ENCODE data around the gene ASTN1. TPM values are rescaled to one million over a fixed set of nuclear protein-coding genes. Genes with fewer than 3 reads are reported as not detected.

The ASTN1 gene
- total RNA-seq, 2 experiments from 2014 or later = not detected

- no peaks in the 10 kb centered on the region for H3K36me3 ChIP-seq (ENCODE audit: insufficient read depth, low read length)
- ChIA-PET CTCF (ENCODE audit: unreplicated experiment) (no interaction called here), POLR2A (no interaction called here)
- H3K27ac ChIP-seq (ENCODE audit: low read depth, low read length, poor library complexity, severe bottlenecking) = no peak overlapping the region
- no peak overlapping the region for H2AFZ ChIP-seq (ENCODE audit: low read length)
- TF ChIP-seq EZH2phosphoT487 (IDR thresholded peaks at IDR 0.05; ENCODE audit: borderline replicate concordance, low read depth, low read length) = no peak
- TF ChIP-seq CTCF (conservative IDR thresholded peaks at IDR 0.05; ENCODE audit: low read length) = no peak
- no peaks in the 10 kb centered on the region for H3K79me2 ChIP-seq (ENCODE audit: insufficient read depth, low read depth, low read length)
- no TSS peak for BruUV-seq (replicated peaks)
- no peak for DNase-seq (ENCODE audit: low spot score)
- no peaks in the 10 kb centered on the region for H3K4me1 ChIP-seq (ENCODE audit: insufficient read depth, low read length, poor library complexity, severe bottlenecking)
- no peaks in the 10 kb centered on the region for H4K20me1 ChIP-seq (ENCODE audit: insufficient read depth, low read length)
- H3K4me2 ChIP-seq (ENCODE audit: low read length) = no peak overlapping the region
- H3K9me2 ChIP-seq (ENCODE audit: insufficient read depth, low read length) = no peaks in the 10 kb centered on the region
- H3K4me3 ChIP-seq (ENCODE audit: low read depth, low read length, poor library complexity, severe bottlenecking) = no peak overlapping the region
- no peaks in the 10 kb centered on the region for H3K9me3 ChIP-seq (ENCODE audit: low read length)
- intact Hi-C loops (cut with micrococcal nuclease; ENCODE audit: unreplicated experiment) = no loop called here
Measured at GRCh38 chr1:176850871-176851270, 313.6 kb downstream of the ASTN1 start.

- intact Hi-C loops (cut with micrococcal nuclease; ENCODE audit: unreplicated experiment) = no loop called here
- Histone ChIP-seq H3K4me1 (ENCODE audit: insufficient read depth, low read length, poor library complexity, severe bottlenecking) (no peaks in the 10 kb centered on the region), H3K4me3 (ENCODE audit: low read depth, low read length, poor library complexity, severe bottlenecking) (no peak overlapping the region), H3K36me3 (ENCODE audit: insufficient read depth, low read length) (no peaks in the 10 kb centered on the region), H4K20me1 (ENCODE audit: insufficient read depth, low read length) (no peaks in the 10 kb centered on the region), H3K9me2 (ENCODE audit: insufficient read depth, low read length) (no peaks in the 10 kb centered on the region), H3K79me2 (ENCODE audit: insufficient read depth, low read depth, low read length) (no peaks in the 10 kb centered on the region), H3K27ac (ENCODE audit: low read depth, low read length, poor library complexity, severe bottlenecking) (no peak overlapping the region), H3K4me2 (ENCODE audit: low read length) (no peak overlapping the region), H2AFZ (ENCODE audit: low read length) (no peak overlapping the region), H3K9me3 (ENCODE audit: low read length) (no peaks in the 10 kb centered on the region)
- POLR2A ChIA-PET = no interaction called here
- TF ChIP-seq CTCF (conservative IDR thresholded peaks at IDR 0.05; ENCODE audit: low read length) (no peak), EZH2phosphoT487 (IDR thresholded peaks at IDR 0.05; ENCODE audit: borderline replicate concordance, low read depth, low read length) (no peak)
- no TSS peak for BruUV-seq (replicated peaks)
- DNase-seq (ENCODE audit: low spot score) = no peak
- CTCF ChIA-PET (ENCODE audit: unreplicated experiment) = no interaction called here
Measured at GRCh38 chr1:176849281-176849680, 315.2 kb downstream of the ASTN1 start.

- TF ChIP-seq CTCF (conservative IDR thresholded peaks at IDR 0.05; ENCODE audit: low read length) = no peak
- TF ChIP-seq EZH2phosphoT487 (IDR thresholded peaks at IDR 0.05; ENCODE audit: borderline replicate concordance, low read depth, low read length) = no peak
- intact Hi-C loops (cut with micrococcal nuclease; ENCODE audit: unreplicated experiment) = no loop called here
- ChIA-PET POLR2A (interaction anchor here (0.6 to 0.7 kb wide), 2 partner anchors 811 to 1837 kb away, joined by 3 read pairs; no protein-coding TSS in a partner anchor), CTCF (ENCODE audit: unreplicated experiment) (no interaction called here)
- Histone ChIP-seq H3K79me2 (ENCODE audit: insufficient read depth, low read depth, low read length) (no peaks in the 10 kb centered on the region), H3K4me3 (ENCODE audit: low read depth, low read length, poor library complexity, severe bottlenecking) (no peak overlapping the region), H3K27ac (ENCODE audit: low read depth, low read length, poor library complexity, severe bottlenecking) (no peak overlapping the region), H3K36me3 (ENCODE audit: insufficient read depth, low read length) (no peaks in the 10 kb centered on the region), H3K4me1 (ENCODE audit: insufficient read depth, low read length, poor library complexity, severe bottlenecking) (no peaks in the 10 kb centered on the region), H2AFZ (ENCODE audit: low read length) (no peak overlapping the region), H3K9me3 (ENCODE audit: low read length) (no peaks in the 10 kb centered on the region), H3K9me2 (ENCODE audit: insufficient read depth, low read length) (no peaks in the 10 kb centered on the region), H4K20me1 (ENCODE audit: insufficient read depth, low read length) (no peaks in the 10 kb centered on the region), H3K4me2 (ENCODE audit: low read length) (no peak overlapping the region)
- no TSS peak for BruUV-seq (replicated peaks)
- DNase-seq (ENCODE audit: low spot score) = no peak
Measured at GRCh38 chr1:176847052-176847451, 317.5 kb downstream of the ASTN1 start.

All from OCI-LY7 (cell line).